Neural cell (in vitro differentiated cells): ENCODE results near the gene PLEKHM1. TPM values are rescaled to one million over a fixed set of nuclear protein-coding genes. Genes with fewer than 3 reads are reported as not detected.

Experiments used
- H2AFZ ChIP-seq: fragments of 200-600, 300-800 bp; sonication (generic), shearing (Covaris generic); 2 replicates; pipeline ENCODE4 v1.6.0; 2014; ENCODE audit warnings: low read depth, mild to moderate bottlenecking, antibody characterized with exemption, low read length, moderate library complexity
- H3F3A ChIP-seq: fragments of 200-600 bp; shearing (Covaris generic); 2 replicates; pipeline ENCODE4 v1.6.1; 2016; ENCODE audit warnings: mild to moderate bottlenecking, moderate library complexity, mixed read lengths, antibody characterized with exemption, low read length; ENCODE audit not compliant: insufficient read depth, poor library complexity, severe bottlenecking
- H3K27ac ChIP-seq: fragments of 200-600, 300-800 bp; sonication (generic), shearing (Covaris generic); 2 replicates; pipeline ENCODE4 v1.5.1; 2014; ENCODE audit warnings: mild to moderate bottlenecking, low read length, moderate library complexity
- H3K27me3 ChIP-seq: fragments of 300-800, 200-600 bp; sonication (generic), shearing (Covaris generic); 2 replicates; pipeline ENCODE4 v1.6.0; 2014; ENCODE audit warnings: mild to moderate bottlenecking, low read depth, low read length, moderate library complexity; ENCODE audit not compliant: insufficient read depth
- H3K36me3 ChIP-seq: fragments of 300-800, 200-600 bp; sonication (generic), shearing (Covaris generic); 2 replicates; pipeline ENCODE4 v1.5.1; 2014; ENCODE audit warnings: mild to moderate bottlenecking, antibody characterized with exemption, low read length, moderate library complexity; ENCODE audit not compliant: insufficient read depth
- H3K4me2 ChIP-seq: fragments of 300-800, 200-600 bp; sonication (generic), shearing (Covaris generic); 2 replicates; pipeline ENCODE4 v1.6.0; 2014; ENCODE audit warnings: mild to moderate bottlenecking, low read length
- H3K4me3 ChIP-seq: fragments of 300-800, 200-600 bp; sonication (generic), shearing (Covaris generic); 2 replicates; pipeline ENCODE4 v1.5.1; 2014; ENCODE audit warnings: mild to moderate bottlenecking, low read length, moderate library complexity
- H3K79me2 ChIP-seq: fragments of 200-600 bp; shearing (Covaris generic); replicated peaks from 2 replicates; pipeline ENCODE4 v1.6.0; 2014; ENCODE audit warnings: mild to moderate bottlenecking, low read length, moderate library complexity; ENCODE audit not compliant: insufficient read depth
- H3K9ac ChIP-seq: fragments of 300-800, 200-600 bp; sonication (generic), shearing (Covaris generic); 2 replicates; pipeline ENCODE4 v1.6.1; 2016; ENCODE audit warnings: mild to moderate bottlenecking, low read length, mixed read lengths
- H3K9me2 ChIP-seq: fragments of 200-600 bp; shearing (Covaris generic); 2 replicates; pipeline ENCODE4 v1.6.1; 2016; ENCODE audit warnings: mild to moderate bottlenecking, low read length, mixed read lengths; ENCODE audit not compliant: insufficient read depth
- H3K9me3 ChIP-seq: fragments of 200-600, 300-800 bp; sonication (generic), shearing (Covaris generic); 2 replicates; pipeline ENCODE4 v1.6.1; 2016; ENCODE audit warnings: mild to moderate bottlenecking, mixed run types, low read length, moderate library complexity, mixed read lengths
- H4K20me1 ChIP-seq: fragments of 200-600 bp; shearing (Covaris generic); 2 replicates; pipeline ENCODE4 v1.6.1; 2016; ENCODE audit warnings: mild to moderate bottlenecking, mixed run types; ENCODE audit not compliant: insufficient read depth
- EP300 ChIP-seq: fragments of 450-650 bp; conservative IDR thresholded peaks from 2 replicates; pipeline ENCODE4 v1.6.1; 2014; ENCODE audit warnings: antibody characterized with exemption, mild to moderate bottlenecking, moderate library complexity; ENCODE audit not compliant: poor library complexity, severe bottlenecking
- EZH2 ChIP-seq: fragments of 200-600, 300-800 bp; shearing (Covaris generic), sonication (generic); IDR thresholded peaks from 2 replicates; pipeline ENCODE4 v1.6.1; 2014; ENCODE audit warnings: antibody characterized with exemption, low read length, borderline replicate concordance, mild to moderate bottlenecking; ENCODE audit not compliant: insufficient read depth, poor library complexity, severe bottlenecking
- MXI1 ChIP-seq: fragments of 450-650 bp; conservative IDR thresholded peaks from 2 replicates; pipeline ENCODE4 v1.6.1; 2014; ENCODE audit warnings: antibody characterized with exemption, mild to moderate bottlenecking; ENCODE audit not compliant: poor library complexity, severe bottlenecking
- POLR2AphosphoS5 ChIP-seq: IDR thresholded peaks from 2 replicates; pipeline ENCODE4 v1.6.1; 2012
- RAD21 ChIP-seq: fragments of 450-650 bp; conservative IDR thresholded peaks from 2 replicates; pipeline ENCODE4 v1.6.1; 2014; ENCODE audit warnings: antibody characterized with exemption, mild to moderate bottlenecking, moderate library complexity
- SMC3 ChIP-seq: fragments of 450-650 bp; conservative IDR thresholded peaks from 2 replicates; pipeline ENCODE4 v1.6.1; 2014; ENCODE audit warnings: antibody characterized with exemption, mild to moderate bottlenecking, moderate library complexity; ENCODE audit not compliant: poor library complexity
- TAF1 ChIP-seq: IDR thresholded peaks from 2 replicates; pipeline ENCODE4 v1.6.1; 2012; ENCODE audit warnings: low read depth
- polyA plus RNA-seq: library from polyadenylated mRNA; depleted of rRNA; stranded (reverse); fragments of >200 nt; gene quantifications from 2 replicates; pipeline ENCODE4 v1.2.3, GENCODE V29; 2014
- TF ChIP-seq, protein P1 (sequence below): fragments of 450-650 bp; IDR thresholded peaks from 2 replicates; pipeline ENCODE4 v1.5.1; 2014; ENCODE audit warnings: antibody characterized with exemption, mild to moderate bottlenecking, moderate library complexity; ENCODE audit not compliant: poor library complexity, severe bottlenecking
- TF ChIP-seq, protein P2 (sequence below): IDR thresholded peaks from 2 replicates; pipeline ENCODE4 v1.6.1; 2012; ENCODE audit warnings: borderline replicate concordance

PLEKHM1 gene
- polyA plus RNA-seq, 1 donor from 2014 or later = 3.1 TPM

DNA sequence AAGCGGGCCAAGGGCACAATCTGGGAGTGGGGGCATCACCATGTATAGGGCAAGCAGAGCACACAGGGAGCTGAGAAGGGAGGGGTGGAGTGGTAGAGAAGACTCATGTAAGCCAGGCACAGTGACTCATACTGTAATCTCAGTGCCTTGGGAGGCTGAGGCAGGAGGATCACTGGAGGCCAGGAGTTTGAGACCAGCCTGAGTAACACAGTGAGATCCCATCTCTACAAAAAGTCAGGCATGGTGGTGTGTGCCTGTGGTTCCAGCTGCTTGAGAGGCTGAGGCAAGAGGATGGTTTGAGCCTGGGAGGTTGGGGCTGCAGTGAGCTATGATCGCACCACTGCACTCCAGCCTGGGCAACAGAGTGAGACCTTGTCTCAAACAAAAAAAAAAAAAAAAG, 98.6 kb downstream of the PLEKHM1 start:
- Histone ChIP-seq H3K27me3 (no peaks in the 10 kb centered on the region), H3F3A (no peaks in the 10 kb centered on the region), H3K79me2 (no peaks in the 10 kb centered on the region), H3K4me2 (no peak overlapping the region), H3K9me3 (no peaks in the 10 kb centered on the region), H3K9me2 (no peaks in the 10 kb centered on the region), H4K20me1 (no peaks in the 10 kb centered on the region), H2AFZ (no peak overlapping the region), H3K36me3 (no peaks in the 10 kb centered on the region), H3K4me3 (no peak overlapping the region), H3K27ac (no peak overlapping the region), H3K9ac (no peak overlapping the region)
- no peak for TF ChIP-seq TAF1
- no peak for TF ChIP-seq EP300
- TF ChIP-seq RAD21 = no peak
- TF ChIP-seq, protein P1, sequence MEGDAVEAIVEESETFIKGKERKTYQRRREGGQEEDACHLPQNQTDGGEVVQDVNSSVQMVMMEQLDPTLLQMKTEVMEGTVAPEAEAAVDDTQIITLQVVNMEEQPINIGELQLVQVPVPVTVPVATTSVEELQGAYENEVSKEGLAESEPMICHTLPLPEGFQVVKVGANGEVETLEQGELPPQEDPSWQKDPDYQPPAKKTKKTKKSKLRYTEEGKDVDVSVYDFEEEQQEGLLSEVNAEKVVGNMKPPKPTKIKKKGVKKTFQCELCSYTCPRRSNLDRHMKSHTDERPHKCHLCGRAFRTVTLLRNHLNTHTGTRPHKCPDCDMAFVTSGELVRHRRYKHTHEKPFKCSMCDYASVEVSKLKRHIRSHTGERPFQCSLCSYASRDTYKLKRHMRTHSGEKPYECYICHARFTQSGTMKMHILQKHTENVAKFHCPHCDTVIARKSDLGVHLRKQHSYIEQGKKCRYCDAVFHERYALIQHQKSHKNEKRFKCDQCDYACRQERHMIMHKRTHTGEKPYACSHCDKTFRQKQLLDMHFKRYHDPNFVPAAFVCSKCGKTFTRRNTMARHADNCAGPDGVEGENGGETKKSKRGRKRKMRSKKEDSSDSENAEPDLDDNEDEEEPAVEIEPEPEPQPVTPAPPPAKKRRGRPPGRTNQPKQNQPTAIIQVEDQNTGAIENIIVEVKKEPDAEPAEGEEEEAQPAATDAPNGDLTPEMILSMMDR = no peak
- no peak for TF ChIP-seq EZH2
- no peak for TF ChIP-seq SMC3
- TF ChIP-seq, protein P2, sequence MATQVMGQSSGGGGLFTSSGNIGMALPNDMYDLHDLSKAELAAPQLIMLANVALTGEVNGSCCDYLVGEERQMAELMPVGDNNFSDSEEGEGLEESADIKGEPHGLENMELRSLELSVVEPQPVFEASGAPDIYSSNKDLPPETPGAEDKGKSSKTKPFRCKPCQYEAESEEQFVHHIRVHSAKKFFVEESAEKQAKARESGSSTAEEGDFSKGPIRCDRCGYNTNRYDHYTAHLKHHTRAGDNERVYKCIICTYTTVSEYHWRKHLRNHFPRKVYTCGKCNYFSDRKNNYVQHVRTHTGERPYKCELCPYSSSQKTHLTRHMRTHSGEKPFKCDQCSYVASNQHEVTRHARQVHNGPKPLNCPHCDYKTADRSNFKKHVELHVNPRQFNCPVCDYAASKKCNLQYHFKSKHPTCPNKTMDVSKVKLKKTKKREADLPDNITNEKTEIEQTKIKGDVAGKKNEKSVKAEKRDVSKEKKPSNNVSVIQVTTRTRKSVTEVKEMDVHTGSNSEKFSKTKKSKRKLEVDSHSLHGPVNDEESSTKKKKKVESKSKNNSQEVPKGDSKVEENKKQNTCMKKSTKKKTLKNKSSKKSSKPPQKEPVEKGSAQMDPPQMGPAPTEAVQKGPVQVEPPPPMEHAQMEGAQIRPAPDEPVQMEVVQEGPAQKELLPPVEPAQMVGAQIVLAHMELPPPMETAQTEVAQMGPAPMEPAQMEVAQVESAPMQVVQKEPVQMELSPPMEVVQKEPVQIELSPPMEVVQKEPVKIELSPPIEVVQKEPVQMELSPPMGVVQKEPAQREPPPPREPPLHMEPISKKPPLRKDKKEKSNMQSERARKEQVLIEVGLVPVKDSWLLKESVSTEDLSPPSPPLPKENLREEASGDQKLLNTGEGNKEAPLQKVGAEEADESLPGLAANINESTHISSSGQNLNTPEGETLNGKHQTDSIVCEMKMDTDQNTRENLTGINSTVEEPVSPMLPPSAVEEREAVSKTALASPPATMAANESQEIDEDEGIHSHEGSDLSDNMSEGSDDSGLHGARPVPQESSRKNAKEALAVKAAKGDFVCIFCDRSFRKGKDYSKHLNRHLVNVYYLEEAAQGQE = no peak
- TF ChIP-seq MXI1 = no peak
- TF ChIP-seq POLR2AphosphoS5 = no peak

DNA sequence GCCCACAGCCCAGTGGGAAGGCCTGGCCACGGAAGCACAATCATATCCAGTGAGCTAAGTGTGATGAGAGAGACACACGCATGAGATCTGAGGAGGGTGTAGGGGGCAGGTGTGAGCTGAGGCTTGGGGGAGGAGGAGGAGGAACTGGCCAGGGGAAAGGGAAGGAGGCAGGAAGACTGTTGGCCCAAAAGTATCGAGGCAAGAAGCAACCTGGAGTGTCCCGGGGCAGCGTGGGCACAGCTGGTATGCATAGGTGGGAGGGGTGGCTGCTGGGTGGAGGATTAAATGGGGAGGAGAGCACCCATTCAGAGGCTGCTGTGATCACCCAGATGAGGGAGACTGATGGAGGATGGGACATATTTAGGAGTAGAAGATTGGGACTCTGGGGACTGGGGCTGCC, 99.2 kb downstream of the PLEKHM1 start:
- Histone ChIP-seq H4K20me1 (no peaks in the 10 kb centered on the region), H3K4me2 (no peak overlapping the region), H3K9me3 (no peaks in the 10 kb centered on the region), H2AFZ (no peak overlapping the region), H3K9me2 (no peaks in the 10 kb centered on the region), H3K27me3 (no peaks in the 10 kb centered on the region), H3K27ac (no peak overlapping the region), H3K79me2 (no peaks in the 10 kb centered on the region), H3K36me3 (no peaks in the 10 kb centered on the region), H3K9ac (no peak overlapping the region), H3K4me3 (no peak overlapping the region), H3F3A (no peaks in the 10 kb centered on the region)
- no peak for TF ChIP-seq RAD21
- no peak for TF ChIP-seq TAF1
- no peak for TF ChIP-seq EZH2
- no peak for TF ChIP-seq POLR2AphosphoS5
- TF ChIP-seq, protein P1 = no peak
- TF ChIP-seq EP300 = no peak
